ENCODE results near the gene CEP112.

CEP112 gene

GRCh38 chr17:65886315-65887245 is 305.4 kb downstream of the CEP112 start:
- H3K27ac ChIP-seq, result no peak overlapping the region
- no peak for TF ChIP-seq ZFX (IDR thresholded peaks at IDR 0.05; ENCODE audit: borderline replicate concordance)
- TF ChIP-seq, protein P1, sequence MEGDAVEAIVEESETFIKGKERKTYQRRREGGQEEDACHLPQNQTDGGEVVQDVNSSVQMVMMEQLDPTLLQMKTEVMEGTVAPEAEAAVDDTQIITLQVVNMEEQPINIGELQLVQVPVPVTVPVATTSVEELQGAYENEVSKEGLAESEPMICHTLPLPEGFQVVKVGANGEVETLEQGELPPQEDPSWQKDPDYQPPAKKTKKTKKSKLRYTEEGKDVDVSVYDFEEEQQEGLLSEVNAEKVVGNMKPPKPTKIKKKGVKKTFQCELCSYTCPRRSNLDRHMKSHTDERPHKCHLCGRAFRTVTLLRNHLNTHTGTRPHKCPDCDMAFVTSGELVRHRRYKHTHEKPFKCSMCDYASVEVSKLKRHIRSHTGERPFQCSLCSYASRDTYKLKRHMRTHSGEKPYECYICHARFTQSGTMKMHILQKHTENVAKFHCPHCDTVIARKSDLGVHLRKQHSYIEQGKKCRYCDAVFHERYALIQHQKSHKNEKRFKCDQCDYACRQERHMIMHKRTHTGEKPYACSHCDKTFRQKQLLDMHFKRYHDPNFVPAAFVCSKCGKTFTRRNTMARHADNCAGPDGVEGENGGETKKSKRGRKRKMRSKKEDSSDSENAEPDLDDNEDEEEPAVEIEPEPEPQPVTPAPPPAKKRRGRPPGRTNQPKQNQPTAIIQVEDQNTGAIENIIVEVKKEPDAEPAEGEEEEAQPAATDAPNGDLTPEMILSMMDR (IDR thresholded peaks at IDR 0.05), result no peak

- H3K27ac ChIP-seq, result no peak overlapping the region
- TF ChIP-seq, protein P1 (IDR thresholded peaks at IDR 0.05), result no peak
- TF ChIP-seq ZFX (IDR thresholded peaks at IDR 0.05; ENCODE audit: borderline replicate concordance), result no peak
Observed at GRCh38 chr17:65885541-65886312, 306.2 kb downstream of the CEP112 start.

GRCh38 chr17:65876985-65877384 is 314.9 kb downstream of the CEP112 start:
- TF ChIP-seq ZFX (IDR thresholded peaks at IDR 0.05; ENCODE audit: borderline replicate concordance), result no peak
- TF ChIP-seq, protein P1 (IDR thresholded peaks at IDR 0.05), result no peak
- H3K27ac ChIP-seq, result no peak overlapping the region

DNA sequence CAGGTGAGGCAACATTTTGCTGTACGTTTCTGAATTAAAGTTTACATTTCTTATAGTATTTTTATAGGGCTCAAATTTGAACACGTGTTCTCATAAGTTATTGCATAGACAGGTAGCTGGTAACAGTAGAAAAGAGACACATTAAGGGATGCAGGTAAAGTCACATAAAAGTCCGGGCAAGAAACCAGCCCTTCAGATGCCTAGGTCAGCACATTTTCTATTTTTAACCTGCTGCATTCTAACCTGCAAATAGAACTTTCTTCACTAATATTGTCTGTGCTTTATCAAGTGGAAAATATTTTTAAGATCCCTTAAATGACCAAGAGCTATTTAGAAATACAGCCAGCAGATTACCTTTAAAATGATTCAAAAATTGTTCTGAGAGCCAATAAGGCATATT is 323.1 kb downstream of the CEP112 start:
- no peak for TF ChIP-seq ZFX (IDR thresholded peaks at IDR 0.05; ENCODE audit: borderline replicate concordance)
- TF ChIP-seq, protein P1 (IDR thresholded peaks at IDR 0.05), result no peak
- no peak overlapping the region for H3K27ac ChIP-seq

DNA sequence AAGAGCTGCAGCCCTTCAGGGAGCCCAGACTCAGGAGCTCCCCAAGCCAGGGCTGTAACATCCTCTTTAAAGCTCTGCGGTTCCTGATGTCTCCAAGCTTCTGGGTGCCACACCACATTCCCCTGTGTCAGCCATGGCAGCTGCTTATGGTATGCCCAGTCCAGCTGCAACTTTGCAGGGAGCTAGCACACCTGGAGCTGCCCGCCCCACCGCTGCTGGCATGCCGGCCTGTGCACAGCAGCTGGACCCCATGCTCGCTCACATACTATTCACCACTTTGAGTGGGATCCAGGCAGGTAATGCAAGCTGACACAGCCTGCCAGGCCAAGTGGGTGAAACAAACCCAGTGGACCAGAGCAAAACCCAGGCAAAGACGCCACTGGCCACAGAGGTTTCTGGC is 324.9 kb downstream of the CEP112 start:
- TF ChIP-seq, protein P1 (IDR thresholded peaks at IDR 0.05), result no peak
- no peak for TF ChIP-seq ZFX (IDR thresholded peaks at IDR 0.05; ENCODE audit: borderline replicate concordance)
- H3K27ac ChIP-seq, result no peak overlapping the region

DNA sequence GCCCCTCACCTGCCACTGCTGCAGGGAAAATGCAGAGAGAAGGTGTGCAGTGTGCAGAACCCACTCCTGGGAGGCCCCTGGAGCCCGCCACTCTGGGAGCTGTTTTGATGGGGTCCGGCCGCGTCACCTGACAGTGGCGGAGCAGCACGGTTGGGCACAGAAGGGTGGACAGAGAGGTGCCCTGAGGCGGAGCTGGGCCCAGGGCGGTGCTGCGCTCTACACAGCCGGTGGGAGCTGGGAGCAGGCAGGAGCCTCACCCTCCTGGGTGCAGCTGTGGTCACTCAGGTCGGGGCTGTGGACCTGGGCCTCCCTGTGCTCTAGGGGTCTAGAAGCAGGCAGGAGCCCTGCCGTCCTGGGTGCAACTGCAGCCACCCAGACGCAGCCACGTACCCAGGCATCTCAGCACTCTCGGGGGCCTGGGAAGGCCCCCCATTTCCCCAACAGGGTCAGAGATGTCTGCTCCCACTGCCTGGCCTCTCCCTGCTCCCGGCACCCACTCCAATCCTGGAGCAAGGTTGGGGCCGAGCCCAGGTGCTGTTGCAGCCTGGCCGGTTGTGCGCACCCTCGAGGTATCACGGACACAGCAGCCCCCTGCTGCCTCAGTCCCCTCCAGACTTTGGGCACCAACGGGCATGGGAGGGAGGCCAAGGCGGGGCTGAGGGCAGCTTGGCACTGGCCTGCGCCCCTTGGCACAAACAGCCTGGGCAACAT is 326.1 kb downstream of the CEP112 start:
- TF ChIP-seq, protein P1 (IDR thresholded peaks at IDR 0.05), result no peak
- no peak for TF ChIP-seq ZFX (IDR thresholded peaks at IDR 0.05; ENCODE audit: borderline replicate concordance)
- no peak overlapping the region for H3K27ac ChIP-seq
